ENCODE results near the gene MLLT3.

Gene MLLT3

DNA sequence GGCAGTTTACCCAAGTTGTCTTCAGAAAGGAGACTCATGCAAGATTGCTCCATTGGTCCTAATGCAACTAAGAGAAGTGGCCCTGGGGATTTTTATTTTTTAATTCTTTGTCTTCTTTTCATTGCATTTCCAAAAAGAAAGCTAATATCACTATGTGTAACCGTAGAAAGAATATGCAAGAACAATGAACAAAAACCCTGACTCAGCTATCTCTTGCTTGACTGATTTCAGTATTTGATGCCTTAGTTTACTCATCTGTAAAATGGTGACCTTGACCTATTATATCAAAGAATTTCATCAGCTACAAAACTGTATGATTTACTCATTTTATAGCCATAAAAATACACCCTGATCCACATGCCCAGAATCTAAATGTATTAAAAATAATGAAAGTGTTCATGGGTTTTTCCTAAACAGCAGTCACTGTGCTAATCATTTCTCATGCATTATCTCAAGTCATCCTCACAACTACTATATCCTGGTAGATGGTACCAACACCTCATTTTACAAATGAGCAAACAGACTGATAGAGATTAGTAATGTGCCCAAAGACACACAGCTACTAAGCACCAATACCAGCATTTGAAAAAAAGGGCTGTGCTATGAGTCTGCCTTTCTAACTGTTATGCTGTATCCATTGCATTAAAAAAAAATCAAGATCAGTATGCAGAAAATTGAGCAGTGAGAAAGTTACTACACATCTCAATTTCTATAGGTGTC, 185.7 kb downstream of the MLLT3 start:
- no peaks in the 10 kb centered on the region for H3K36me3 ChIP-seq (ENCODE audit: control insufficient read depth, insufficient read depth, low read length)
- no peak overlapping the region for H3K27ac ChIP-seq (ENCODE audit: low read depth, low read length)
- H3K27me3 ChIP-seq (ENCODE audit: control insufficient read depth, insufficient read depth, low read length) = no peaks in the 10 kb centered on the region
- no peak overlapping the region for H3K4me3 ChIP-seq (ENCODE audit: low read length)
- H3K9ac ChIP-seq (ENCODE audit: low read length) = no peak overlapping the region
- no peaks in the 10 kb centered on the region for H3K4me1 ChIP-seq (ENCODE audit: control insufficient read depth, insufficient read depth, low read length)

DNA sequence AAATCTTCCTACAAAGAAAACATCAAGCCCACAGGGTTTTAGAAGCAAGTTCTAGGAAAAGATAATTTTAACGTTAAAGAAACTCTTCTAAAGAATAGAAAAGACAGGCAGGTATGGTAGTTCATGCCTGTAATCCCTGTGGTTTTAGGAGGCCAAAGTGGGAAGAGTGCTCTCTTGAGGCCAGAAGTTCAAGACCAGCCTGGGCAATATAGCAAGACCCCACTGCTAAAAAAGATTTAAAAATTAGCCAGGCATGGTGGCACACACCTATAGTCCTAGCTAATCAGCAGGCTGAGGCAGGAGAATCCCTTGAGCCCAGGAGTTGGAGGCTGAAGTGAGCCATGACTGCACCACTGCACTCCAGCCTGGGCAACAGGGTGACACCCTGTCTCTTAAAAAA, 193.3 kb downstream of the MLLT3 start:
- Histone ChIP-seq H3K4me3 (ENCODE audit: low read length) (no peak overlapping the region), H3K9ac (ENCODE audit: low read length) (no peak overlapping the region), H3K27ac (ENCODE audit: low read depth, low read length) (no peak overlapping the region), H3K27me3 (ENCODE audit: control insufficient read depth, insufficient read depth, low read length) (no peaks in the 10 kb centered on the region), H3K4me1 (ENCODE audit: control insufficient read depth, insufficient read depth, low read length) (no peaks in the 10 kb centered on the region), H3K36me3 (ENCODE audit: control insufficient read depth, insufficient read depth, low read length) (no peaks in the 10 kb centered on the region)

DNA sequence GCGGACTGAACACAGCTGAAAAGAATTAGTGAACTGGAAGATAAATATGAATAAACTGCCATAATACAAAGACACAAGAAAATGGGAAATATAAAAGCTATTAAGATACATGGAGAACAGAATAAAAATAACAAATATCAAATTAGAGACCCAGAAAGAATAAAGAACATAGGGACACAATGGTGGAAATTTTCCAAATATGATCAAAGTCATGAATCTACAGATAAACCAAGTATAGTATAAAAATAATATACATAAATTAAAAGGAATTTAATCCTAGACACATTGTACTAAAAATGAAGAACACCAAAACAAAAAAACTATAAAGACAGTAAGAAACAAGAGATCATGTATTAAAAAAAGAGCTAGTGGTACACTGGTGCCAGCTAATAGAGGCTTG, 194.9 kb downstream of the MLLT3 start:
- Histone ChIP-seq H3K27me3 (ENCODE audit: control insufficient read depth, insufficient read depth, low read length) (no peaks in the 10 kb centered on the region), H3K36me3 (ENCODE audit: control insufficient read depth, insufficient read depth, low read length) (no peaks in the 10 kb centered on the region), H3K27ac (ENCODE audit: low read depth, low read length) (no peak overlapping the region), H3K9ac (ENCODE audit: low read length) (no peak overlapping the region), H3K4me3 (ENCODE audit: low read length) (no peak overlapping the region), H3K4me1 (ENCODE audit: control insufficient read depth, insufficient read depth, low read length) (no peaks in the 10 kb centered on the region)

GRCh38 chr9:20426019-20426418, 196.3 kb downstream of the MLLT3 start:
- no peak overlapping the region for H3K9ac ChIP-seq (ENCODE audit: low read length)
- no peaks in the 10 kb centered on the region for H3K27me3 ChIP-seq (ENCODE audit: control insufficient read depth, insufficient read depth, low read length)
- H3K27ac ChIP-seq (ENCODE audit: low read depth, low read length) = no peak overlapping the region
- no peaks in the 10 kb centered on the region for H3K4me1 ChIP-seq (ENCODE audit: control insufficient read depth, insufficient read depth, low read length)
- no peaks in the 10 kb centered on the region for H3K36me3 ChIP-seq (ENCODE audit: control insufficient read depth, insufficient read depth, low read length)
- no peak overlapping the region for H3K4me3 ChIP-seq (ENCODE audit: low read length)

DNA sequence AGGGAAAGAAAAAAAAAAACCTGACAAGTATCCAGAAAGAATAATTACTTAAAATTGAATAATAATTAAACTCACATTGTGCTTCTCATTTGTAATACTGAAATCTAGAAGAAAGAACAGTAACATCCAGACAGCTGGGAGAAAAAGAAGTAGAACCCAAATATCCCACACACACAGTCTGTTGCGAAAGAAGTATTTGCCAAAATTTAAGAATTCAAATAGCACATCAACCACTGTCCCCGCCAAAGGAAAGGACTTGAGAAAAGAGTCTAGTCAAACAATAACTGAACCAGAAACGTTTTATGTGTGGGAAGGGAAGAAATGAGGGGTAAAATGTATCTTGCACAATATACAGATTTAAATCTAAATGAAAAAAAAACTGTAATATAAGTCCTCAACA, 202.8 kb downstream of the MLLT3 start:
- Histone ChIP-seq H3K36me3 (ENCODE audit: control insufficient read depth, insufficient read depth, low read length) (no peaks in the 10 kb centered on the region), H3K27ac (ENCODE audit: low read depth, low read length) (no peak overlapping the region), H3K27me3 (ENCODE audit: control insufficient read depth, insufficient read depth, low read length) (no peaks in the 10 kb centered on the region), H3K4me1 (ENCODE audit: control insufficient read depth, insufficient read depth, low read length) (peaks cover 4% of the 10 kb centered on the region), H3K9ac (ENCODE audit: low read length) (no peak overlapping the region), H3K4me3 (ENCODE audit: low read length) (no peak overlapping the region)

DNA sequence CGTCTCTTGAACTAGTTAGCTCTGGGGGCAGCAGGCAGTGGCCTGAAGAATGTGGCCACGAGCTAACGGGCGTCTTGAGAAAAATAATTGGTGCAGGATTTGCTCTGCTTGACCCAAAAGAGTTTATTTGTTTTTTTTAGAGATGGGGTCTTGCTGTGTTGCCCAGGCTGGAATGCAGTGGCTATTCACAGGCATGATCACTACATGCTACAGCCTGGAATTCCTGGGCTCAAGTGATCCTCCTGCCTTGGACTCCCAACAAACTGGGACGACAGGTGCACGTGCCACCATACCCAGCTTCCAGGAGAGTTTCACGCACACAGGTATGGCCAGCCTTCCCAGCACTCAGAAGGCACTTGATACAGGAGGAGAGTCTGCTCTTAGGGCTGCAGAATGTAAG, 203.8 kb downstream of the MLLT3 start:
- no peak overlapping the region for H3K27ac ChIP-seq (ENCODE audit: low read depth, low read length)
- no peaks in the 10 kb centered on the region for H3K27me3 ChIP-seq (ENCODE audit: control insufficient read depth, insufficient read depth, low read length)
- H3K4me1 ChIP-seq (ENCODE audit: control insufficient read depth, insufficient read depth, low read length) = peaks cover 4% of the 10 kb centered on the region
- H3K4me3 ChIP-seq (ENCODE audit: low read length) = no peak overlapping the region
- no peaks in the 10 kb centered on the region for H3K36me3 ChIP-seq (ENCODE audit: control insufficient read depth, insufficient read depth, low read length)
- H3K9ac ChIP-seq (ENCODE audit: low read length) = no peak overlapping the region

DNA sequence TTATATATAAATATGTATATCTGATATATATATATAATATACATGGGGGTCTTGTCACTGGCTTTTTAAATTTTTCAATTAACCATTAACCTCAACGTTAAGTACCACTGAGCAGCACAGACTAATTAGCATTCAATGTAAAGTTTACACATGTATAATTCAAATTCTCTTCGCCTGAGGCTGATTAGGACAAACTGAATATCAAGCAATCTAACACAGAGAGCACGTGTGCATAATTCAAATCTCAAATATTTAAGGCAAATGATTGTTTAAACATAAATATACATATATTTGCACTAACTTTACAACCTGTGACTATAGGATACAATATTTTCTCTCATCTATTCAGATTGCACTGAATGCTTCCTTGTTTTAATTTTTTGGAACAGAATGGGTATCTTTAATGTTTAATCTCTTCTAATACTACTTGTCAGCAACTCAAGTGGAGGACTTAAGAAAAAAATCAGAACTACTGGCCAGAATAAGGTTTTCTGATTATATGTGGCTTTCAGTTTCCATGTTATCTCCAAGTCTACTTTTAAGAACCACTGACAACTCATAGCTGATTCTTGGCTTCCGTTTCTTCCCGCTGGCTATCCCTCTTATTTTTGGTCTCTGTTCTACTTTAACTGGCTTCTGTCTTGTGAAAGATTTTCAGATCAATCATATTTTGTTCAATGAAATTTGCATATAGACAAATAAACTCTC, 204.8 kb downstream of the MLLT3 start:
- Histone ChIP-seq H3K36me3 (ENCODE audit: control insufficient read depth, insufficient read depth, low read length) (no peaks in the 10 kb centered on the region), H3K9ac (ENCODE audit: low read length) (no peak overlapping the region), H3K4me1 (ENCODE audit: control insufficient read depth, insufficient read depth, low read length) (peaks cover 4% of the 10 kb centered on the region), H3K27me3 (ENCODE audit: control insufficient read depth, insufficient read depth, low read length) (no peaks in the 10 kb centered on the region), H3K27ac (ENCODE audit: low read depth, low read length) (no peak overlapping the region), H3K4me3 (ENCODE audit: low read length) (no peak overlapping the region)

DNA sequence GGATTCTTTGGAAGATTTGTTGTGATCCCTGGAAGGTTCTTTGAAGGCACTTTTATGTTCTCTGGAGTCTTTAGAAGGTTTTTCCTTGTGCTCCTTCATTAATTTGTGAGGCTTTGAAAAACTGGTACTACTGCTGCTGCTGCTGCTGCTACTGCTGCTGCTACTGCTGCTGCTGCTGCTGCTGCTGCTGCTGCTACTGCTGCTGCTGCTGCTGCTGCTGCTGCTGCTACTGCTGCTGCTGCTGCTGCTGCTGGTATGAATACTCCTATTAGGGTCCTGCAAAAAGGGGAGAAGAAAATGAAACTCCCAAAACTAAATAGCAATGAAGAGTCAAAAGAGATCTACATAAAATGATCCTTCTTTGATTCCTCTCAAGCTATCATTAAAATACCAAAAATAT, 208.1 kb downstream of the MLLT3 start:
- no peaks in the 10 kb centered on the region for H3K27me3 ChIP-seq (ENCODE audit: control insufficient read depth, insufficient read depth, low read length)
- no peak overlapping the region for H3K9ac ChIP-seq (ENCODE audit: low read length)
- H3K4me3 ChIP-seq (ENCODE audit: low read length) = no peak overlapping the region
- H3K4me1 ChIP-seq (ENCODE audit: control insufficient read depth, insufficient read depth, low read length) = no peaks in the 10 kb centered on the region
- H3K27ac ChIP-seq (ENCODE audit: low read depth, low read length) = no peak overlapping the region
- H3K36me3 ChIP-seq (ENCODE audit: control insufficient read depth, insufficient read depth, low read length) = no peaks in the 10 kb centered on the region

DNA sequence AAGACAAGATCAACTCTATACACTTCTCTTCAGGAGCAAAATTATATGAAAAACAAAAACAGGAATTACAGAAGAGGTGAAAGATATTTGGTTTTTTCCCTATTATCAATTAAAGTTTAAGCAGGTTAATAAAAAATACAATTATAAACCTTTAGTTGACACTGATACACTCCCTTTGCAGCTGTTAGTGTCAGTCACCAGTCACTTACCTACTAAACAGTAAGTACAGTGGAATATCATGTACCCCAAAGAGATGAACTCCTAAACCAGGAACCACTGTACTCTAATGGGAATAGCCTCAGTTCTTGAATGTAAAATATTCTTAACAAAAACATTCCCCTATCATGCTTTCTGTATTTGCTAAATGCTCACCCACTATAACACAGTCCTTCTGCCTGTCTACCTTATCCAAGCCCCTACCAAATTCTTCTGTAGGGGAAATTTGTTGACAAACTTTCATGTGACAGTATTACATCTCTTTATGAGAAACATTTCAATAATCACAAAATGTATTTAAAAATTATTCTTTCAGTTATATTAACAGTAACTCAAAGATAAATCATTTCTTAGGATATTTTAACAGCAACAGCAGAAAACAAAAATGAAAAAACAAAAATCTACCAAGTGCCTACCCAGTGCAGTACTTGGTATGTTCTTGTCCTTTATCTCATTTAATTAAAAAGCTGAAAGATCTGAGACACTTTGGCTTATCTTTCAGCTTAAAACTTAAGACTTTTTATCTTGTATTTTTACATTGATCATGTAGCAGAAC, 212.8 kb downstream of the MLLT3 start:
- no peaks in the 10 kb centered on the region for H3K4me1 ChIP-seq (ENCODE audit: control insufficient read depth, insufficient read depth, low read length)
- no peak overlapping the region for H3K27ac ChIP-seq (ENCODE audit: low read depth, low read length)
- no peaks in the 10 kb centered on the region for H3K36me3 ChIP-seq (ENCODE audit: control insufficient read depth, insufficient read depth, low read length)
- no peak overlapping the region for H3K4me3 ChIP-seq (ENCODE audit: low read length)
- H3K27me3 ChIP-seq (ENCODE audit: control insufficient read depth, insufficient read depth, low read length) = no peaks in the 10 kb centered on the region
- H3K9ac ChIP-seq (ENCODE audit: low read length) = no peak overlapping the region

DNA sequence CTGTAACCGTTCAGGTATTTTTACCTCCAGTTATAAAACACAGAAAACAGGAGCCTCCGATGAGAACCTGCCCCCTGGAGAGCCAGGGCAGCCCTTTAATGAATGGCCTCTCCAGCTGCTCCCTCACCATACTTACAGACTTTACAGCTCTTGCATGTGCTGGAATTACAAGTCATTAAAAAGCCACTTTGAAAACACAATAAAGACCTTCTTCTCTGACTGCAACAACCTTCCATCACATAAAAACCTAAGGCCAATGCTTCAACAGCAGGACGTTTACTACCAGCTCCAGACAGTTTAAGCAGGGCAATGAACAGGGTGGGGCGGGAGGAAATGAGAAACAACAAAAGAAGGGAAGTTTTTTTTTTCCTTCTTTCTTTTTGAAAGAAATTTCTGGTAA, 213.8 kb downstream of the MLLT3 start:
- no peaks in the 10 kb centered on the region for H3K36me3 ChIP-seq (ENCODE audit: control insufficient read depth, insufficient read depth, low read length)
- no peaks in the 10 kb centered on the region for H3K4me1 ChIP-seq (ENCODE audit: control insufficient read depth, insufficient read depth, low read length)
- no peak overlapping the region for H3K4me3 ChIP-seq (ENCODE audit: low read length)
- H3K9ac ChIP-seq (ENCODE audit: low read length) = no peak overlapping the region
- H3K27me3 ChIP-seq (ENCODE audit: control insufficient read depth, insufficient read depth, low read length) = no peaks in the 10 kb centered on the region
- no peak overlapping the region for H3K27ac ChIP-seq (ENCODE audit: low read depth, low read length)

GRCh38 chr9:20407013-20407412, 215.3 kb downstream of the MLLT3 start:
- Histone ChIP-seq H3K27me3 (ENCODE audit: control insufficient read depth, insufficient read depth, low read length) (no peaks in the 10 kb centered on the region), H3K36me3 (ENCODE audit: control insufficient read depth, insufficient read depth, low read length) (no peaks in the 10 kb centered on the region), H3K4me3 (ENCODE audit: low read length) (no peak overlapping the region), H3K27ac (ENCODE audit: low read depth, low read length) (no peak overlapping the region), H3K9ac (ENCODE audit: low read length) (no peak overlapping the region), H3K4me1 (ENCODE audit: control insufficient read depth, insufficient read depth, low read length) (no peaks in the 10 kb centered on the region)

- H3K36me3 ChIP-seq (ENCODE audit: control insufficient read depth, insufficient read depth, low read length) = no peaks in the 10 kb centered on the region
- no peak overlapping the region for H3K4me3 ChIP-seq (ENCODE audit: low read length)
- no peaks in the 10 kb centered on the region for H3K4me1 ChIP-seq (ENCODE audit: control insufficient read depth, insufficient read depth, low read length)
- H3K27me3 ChIP-seq (ENCODE audit: control insufficient read depth, insufficient read depth, low read length) = no peaks in the 10 kb centered on the region
- no peak overlapping the region for H3K27ac ChIP-seq (ENCODE audit: low read depth, low read length)
- H3K9ac ChIP-seq (ENCODE audit: low read length) = no peak overlapping the region
Observed at GRCh38 chr9:20406344-20406743, 216.0 kb downstream of the MLLT3 start.
